ENCODE results near the gene ALB. TPM values are rescaled to one million over a fixed set of nuclear protein-coding genes. Genes with fewer than 3 reads are reported as not detected.

The ALB gene
- total RNA-seq, 1 experiment from 2014 or later: not detected

- no peak for DNase-seq (ENCODE audit: low spot score)
Observed at GRCh38 chr4:73408181-73408867, 4.2 kb downstream of the ALB start.

- DNase-seq (ENCODE audit: low spot score): no peak
Observed at GRCh38 chr4:73409012-73409862, 5.2 kb downstream of the ALB start.

DNA sequence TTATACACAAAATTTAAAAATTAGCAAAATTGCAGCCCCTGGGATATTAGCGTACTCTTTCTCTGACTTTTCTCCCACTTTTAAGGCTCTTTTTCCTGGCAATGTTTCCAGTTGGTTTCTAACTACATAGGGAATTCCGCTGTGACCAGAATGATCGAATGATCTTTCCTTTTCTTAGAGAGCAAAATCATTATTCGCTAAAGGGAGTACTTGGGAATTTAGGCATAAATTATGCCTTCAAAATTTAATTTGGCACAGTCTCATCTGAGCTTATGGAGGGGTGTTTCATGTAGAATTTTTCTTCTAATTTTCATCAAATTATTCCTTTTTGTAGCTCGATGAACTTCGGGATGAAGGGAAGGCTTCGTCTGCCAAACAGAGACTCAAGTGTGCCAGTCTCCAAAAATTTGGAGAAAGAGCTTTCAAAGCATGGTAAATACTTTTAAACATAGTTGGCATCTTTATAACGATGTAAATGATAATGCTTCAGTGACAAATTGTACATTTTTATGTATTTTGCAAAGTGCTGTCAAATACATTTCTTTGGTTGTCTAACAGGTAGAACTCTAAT is 6.0 kb downstream of the ALB start:
- no peak for DNase-seq (ENCODE audit: low spot score)

- no peak for DNase-seq (ENCODE audit: low spot score)
Observed at GRCh38 chr4:73410916-73411730, 7.0 kb downstream of the ALB start.

DNA sequence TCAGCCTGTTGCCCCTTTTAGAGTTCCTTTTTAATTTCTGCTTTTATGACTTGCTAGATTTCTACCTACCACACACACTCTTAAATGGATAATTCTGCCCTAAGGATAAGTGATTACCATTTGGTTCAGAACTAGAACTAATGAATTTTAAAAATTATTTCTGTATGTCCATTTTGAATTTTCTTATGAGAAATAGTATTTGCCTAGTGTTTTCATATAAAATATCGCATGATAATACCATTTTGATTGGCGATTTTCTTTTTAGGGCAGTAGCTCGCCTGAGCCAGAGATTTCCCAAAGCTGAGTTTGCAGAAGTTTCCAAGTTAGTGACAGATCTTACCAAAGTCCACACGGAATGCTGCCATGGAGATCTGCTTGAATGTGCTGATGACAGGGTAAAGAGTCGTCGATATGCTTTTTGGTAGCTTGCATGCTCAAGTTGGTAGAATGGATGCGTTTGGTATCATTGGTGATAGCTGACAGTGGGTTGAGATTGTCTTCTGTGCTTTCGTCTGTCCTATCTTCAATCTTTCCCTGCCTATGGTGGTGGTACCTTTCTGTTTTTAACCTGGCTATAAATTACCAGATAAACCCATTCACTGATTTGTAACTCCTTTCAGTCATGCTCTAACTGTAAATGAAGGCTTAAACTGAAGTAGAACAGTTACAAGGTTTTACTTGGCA is 7.8 kb downstream of the ALB start:
- DNase-seq (ENCODE audit: low spot score): no peak

DNA sequence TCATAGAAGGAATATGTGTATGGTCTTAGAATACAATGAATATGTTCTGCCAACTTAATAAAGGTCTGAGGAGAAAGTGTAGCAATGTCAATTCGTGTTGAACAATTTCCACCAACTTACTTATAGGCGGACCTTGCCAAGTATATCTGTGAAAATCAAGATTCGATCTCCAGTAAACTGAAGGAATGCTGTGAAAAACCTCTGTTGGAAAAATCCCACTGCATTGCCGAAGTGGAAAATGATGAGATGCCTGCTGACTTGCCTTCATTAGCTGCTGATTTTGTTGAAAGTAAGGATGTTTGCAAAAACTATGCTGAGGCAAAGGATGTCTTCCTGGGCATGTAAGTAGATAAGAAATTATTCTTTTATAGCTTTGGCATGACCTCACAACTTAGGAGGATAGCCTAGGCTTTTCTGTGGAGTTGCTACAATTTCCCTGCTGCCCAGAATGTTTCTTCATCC is 9.2 kb downstream of the ALB start:
- no peak for DNase-seq (ENCODE audit: low spot score)

- no peak for DNase-seq (ENCODE audit: low spot score)
Observed at GRCh38 chr4:73414936-73415271, 10.8 kb downstream of the ALB start.

GRCh38 chr4:73415807-73416238 is 11.7 kb downstream of the ALB start:
- no peak for DNase-seq (ENCODE audit: low spot score)

- no peak for DNase-seq (ENCODE audit: low spot score)
Observed at GRCh38 chr4:73416423-73417087, 12.5 kb downstream of the ALB start.

GRCh38 chr4:73417342-73417741 is 13.3 kb downstream of the ALB start:
- DNase-seq (ENCODE audit: low spot score): no peak

- DNase-seq (ENCODE audit: low spot score): no peak
Observed at GRCh38 chr4:73417973-73418372, 13.9 kb downstream of the ALB start.

DNA sequence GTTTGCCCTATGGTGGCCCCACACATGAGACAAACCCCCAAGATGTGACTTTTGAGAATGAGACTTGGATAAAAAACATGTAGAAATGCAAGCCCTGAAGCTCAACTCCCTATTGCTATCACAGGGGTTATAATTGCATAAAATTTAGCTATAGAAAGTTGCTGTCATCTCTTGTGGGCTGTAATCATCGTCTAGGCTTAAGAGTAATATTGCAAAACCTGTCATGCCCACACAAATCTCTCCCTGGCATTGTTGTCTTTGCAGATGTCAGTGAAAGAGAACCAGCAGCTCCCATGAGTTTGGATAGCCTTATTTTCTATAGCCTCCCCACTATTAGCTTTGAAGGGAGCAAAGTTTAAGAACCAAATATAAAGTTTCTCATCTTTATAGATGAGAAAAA is 14.6 kb downstream of the ALB start:
- no peak for DNase-seq (ENCODE audit: low spot score)

- DNase-seq (ENCODE audit: low spot score): no peak
Observed at GRCh38 chr4:73419106-73420038, 15.3 kb downstream of the ALB start.

DNA sequence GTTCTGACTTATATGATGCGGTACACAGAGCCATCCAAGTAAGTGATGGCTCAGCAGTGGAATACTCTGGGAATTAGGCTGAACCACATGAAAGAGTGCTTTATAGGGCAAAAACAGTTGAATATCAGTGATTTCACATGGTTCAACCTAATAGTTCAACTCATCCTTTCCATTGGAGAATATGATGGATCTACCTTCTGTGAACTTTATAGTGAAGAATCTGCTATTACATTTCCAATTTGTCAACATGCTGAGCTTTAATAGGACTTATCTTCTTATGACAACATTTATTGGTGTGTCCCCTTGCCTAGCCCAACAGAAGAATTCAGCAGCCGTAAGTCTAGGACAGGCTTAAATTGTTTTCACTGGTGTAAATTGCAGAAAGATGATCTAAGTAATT is 16.5 kb downstream of the ALB start:
- DNase-seq (ENCODE audit: low spot score): no peak

DNA sequence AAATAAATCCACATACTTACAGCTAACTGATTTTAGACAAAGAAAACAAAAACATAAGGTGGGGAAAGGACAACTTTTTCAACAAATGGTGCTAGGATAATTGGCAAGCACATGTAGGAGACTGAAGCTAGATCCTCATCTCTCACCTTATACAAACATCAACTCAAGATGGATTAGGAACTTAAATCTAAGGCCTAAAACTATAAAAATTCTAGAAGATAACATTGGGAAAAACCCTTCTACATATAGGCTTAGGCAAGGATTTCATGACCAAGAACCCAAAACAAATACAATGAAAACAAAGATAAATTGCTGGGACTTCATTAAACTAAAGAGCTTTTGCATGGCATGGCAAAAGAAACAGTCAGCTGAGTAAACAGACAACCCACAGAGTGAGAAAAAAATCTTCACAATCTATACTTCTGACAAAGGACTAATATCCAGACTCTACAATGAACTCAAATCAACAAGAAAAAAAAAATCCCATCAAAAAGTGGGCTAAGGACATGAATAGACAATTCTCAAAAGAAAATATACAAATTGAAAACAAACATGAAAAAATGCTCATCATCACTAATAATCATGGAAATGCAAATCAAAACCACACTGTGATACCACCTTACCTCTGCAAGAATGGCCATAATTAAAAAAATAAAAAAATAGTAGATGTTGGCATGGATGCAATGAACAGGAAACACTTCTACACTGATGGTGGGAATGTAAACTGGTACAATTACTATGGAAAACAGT is 17.8 kb downstream of the ALB start:
- no peak for DNase-seq (ENCODE audit: low spot score)

- DNase-seq (ENCODE audit: low spot score): no peak
Observed at GRCh38 chr4:73422458-73422752, 18.3 kb downstream of the ALB start.

DNA sequence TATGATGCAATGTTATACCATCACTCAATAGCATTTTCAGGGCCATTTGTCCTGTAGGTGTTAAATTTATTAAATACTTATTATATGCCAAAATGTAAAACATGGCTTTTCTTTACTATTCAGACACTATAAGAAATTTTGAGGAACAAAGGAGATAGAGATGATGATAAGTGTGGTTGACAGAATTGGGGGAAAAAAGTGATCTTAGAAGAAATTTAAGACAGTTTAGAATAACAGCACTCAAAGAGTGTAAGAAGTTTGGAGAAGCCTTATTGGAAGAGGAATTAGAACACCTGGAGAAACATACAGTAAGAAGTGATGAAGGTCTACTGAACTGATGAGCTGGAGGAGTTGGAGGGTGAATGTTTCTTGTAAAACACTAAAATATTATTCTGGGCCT is 19.1 kb downstream of the ALB start:
- no peak for DNase-seq (ENCODE audit: low spot score)

DNA sequence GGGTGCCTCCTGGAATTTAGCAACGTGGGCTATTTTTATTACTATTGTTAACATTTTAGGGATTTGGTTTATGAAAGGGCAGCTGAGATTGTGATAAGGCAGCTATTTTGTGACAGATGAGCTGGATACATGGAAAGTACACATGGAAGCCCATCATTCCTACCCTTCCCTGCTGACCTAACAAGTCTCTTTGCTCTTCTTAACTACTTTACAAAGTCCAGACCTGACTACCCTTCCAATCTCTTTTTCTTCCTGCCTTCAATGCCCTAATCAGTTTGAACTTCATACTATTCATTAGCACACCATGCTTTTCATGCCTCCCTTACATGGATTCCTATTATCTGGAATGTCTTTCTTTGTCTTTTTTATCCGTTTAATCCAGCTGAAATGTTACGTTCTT is 22.6 kb downstream of the ALB start:
- no peak for DNase-seq (ENCODE audit: low spot score)

GRCh38 chr4:73429118-73429517 is 25.0 kb downstream of the ALB start:
- no peak for DNase-seq (ENCODE audit: low spot score)
